ENCODE measurements around the gene SMARCA4.

- TF ChIP-seq POLR2AphosphoS5 (IDR thresholded peaks at IDR 0.05) (peak; percentile 69 to 98 (median 89)), CTCF (IDR thresholded peaks at IDR 0.05) (no peak), POLR2A (IDR thresholded peaks at IDR 0.05) (peak; percentile 42 to 92), EP300 (IDR thresholded peaks at IDR 0.05) (peak in 3 of 4 donors; percentile 70 to 92 (median 76))
Observed at GRCh38 chr19:11089254-11090013, 128.6 kb downstream of the SMARCA4 start, which contains the start of gene LDLR.
